Naive B cell (primary cell): ENCODE results near the gene FAM168B. TPM values are rescaled to one million over a fixed set of nuclear protein-coding genes. Genes with fewer than 3 reads are reported as not detected.

Experiments used
- ATAC-seq, 2 donors: fragments of 150-1000 bp; cut with Tn5 transposase; 2 replicates each; pipeline ENCODE4 v1.10.0; 2021; ENCODE audit warnings: low read depth in 2 of 2, mild to moderate bottlenecking in 2 of 2, moderate library complexity in 2 of 2
- DNase-seq: peaks from one replicate; pipeline ENCODE4 v3.0.0; 2022
- H3K27ac Mint-ChIP-seq, 6 donors: one replicate each; pipeline ENCODE4 v1.8.0; 2020 to 2022; ENCODE audit warnings: mild to moderate bottlenecking in 6 of 6, mixed read lengths in 6 of 6, moderate library complexity in 5 of 6, inconsistent platforms in 2 of 6
- H3K27me3 Mint-ChIP-seq, 3 donors: one replicate each; pipeline ENCODE4 v1.8.0; 2021 to 2022; ENCODE audit warnings: mixed read lengths in 3 of 3, mild to moderate bottlenecking in 1 of 3
- H3K36me3 Mint-ChIP-seq, 2 donors: one replicate each; pipeline ENCODE4 v1.8.0; 2020 to 2022; ENCODE audit warnings: mixed read lengths in 2 of 2, inconsistent platforms in 1 of 2, mild to moderate bottlenecking in 1 of 2
- H3K4me1 Mint-ChIP-seq, 3 donors: one replicate each; pipeline ENCODE4 v1.8.0; 2020 to 2022; ENCODE audit warnings: mixed read lengths in 3 of 3, inconsistent platforms in 1 of 3, mild to moderate bottlenecking in 1 of 3, moderate library complexity in 1 of 3
- H3K4me3 Mint-ChIP-seq, 8 donors: one replicate each; pipeline ENCODE4 v1.8.0; 2020 to 2022; ENCODE audit warnings: mild to moderate bottlenecking in 8 of 8, mixed read lengths in 8 of 8, moderate library complexity in 8 of 8, inconsistent platforms in 2 of 8
- H3K9me3 Mint-ChIP-seq, 7 donors: one replicate each; pipeline ENCODE4 v1.8.0; 2020 to 2022; ENCODE audit warnings: mixed read lengths in 7 of 7, mild to moderate bottlenecking in 5 of 7, inconsistent platforms in 2 of 7, moderate library complexity in 1 of 7
- polyA plus RNA-seq, 6 donors: library from polyadenylated mRNA; unstranded; fragments of 300-500 nt; fragmentation: Illumina TruSeq; gene quantifications; one replicate each; pipeline ENCODE4 v1.2.3, GENCODE V29; 2021; ENCODE audit warnings: low read depth in 6 of 6

The FAM168B gene
- polyA plus RNA-seq, 6 donors from 2014 or later, result 12.4 to 40.5 (median 30.7) TPM

DNA sequence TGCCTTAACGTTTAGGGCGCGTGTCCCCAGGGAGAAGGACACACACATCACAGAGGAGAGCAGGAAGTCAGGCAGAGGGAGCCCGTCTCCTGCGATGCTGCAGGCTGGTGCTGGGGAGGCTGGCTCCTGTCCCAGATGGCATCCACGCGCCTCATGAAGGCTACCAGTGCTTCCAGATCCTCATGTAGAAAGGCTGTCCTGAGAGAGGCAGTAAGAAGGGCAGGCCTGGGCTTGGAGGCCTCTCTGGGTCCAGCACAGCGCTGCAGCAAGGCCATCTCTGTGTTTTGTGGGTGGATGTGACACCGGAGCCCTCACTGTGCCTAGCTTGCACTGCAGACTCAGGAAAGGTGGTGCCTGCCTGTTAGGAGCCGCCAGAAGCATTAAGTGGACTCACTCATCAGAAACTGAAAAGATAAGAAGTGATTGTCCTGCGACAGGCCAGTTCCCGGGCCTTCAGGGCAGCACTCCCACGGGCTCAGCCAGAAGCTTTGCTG, 62.7 kb downstream of the FAM168B start:
- H3K9me3 Mint-ChIP-seq, result peaks cover 0 to 16% (median 2%) of the 10 kb centered on the region in 7 donors
- H3K27me3 Mint-ChIP-seq, result peaks cover 8 to 32% (median 28%) of the 10 kb centered on the region in 3 donors
- DNase-seq, result no peak
- peak overlapping the region in 1 of 6 donors; percentile 77 for H3K27ac Mint-ChIP-seq
- no peak overlapping the region for H3K4me3 Mint-ChIP-seq
- ATAC-seq, result no peak
- no peaks in the 10 kb centered on the region for H3K4me1 Mint-ChIP-seq
- peaks cover 0 to 17% of the 10 kb centered on the region in 2 donors for H3K36me3 Mint-ChIP-seq

DNA sequence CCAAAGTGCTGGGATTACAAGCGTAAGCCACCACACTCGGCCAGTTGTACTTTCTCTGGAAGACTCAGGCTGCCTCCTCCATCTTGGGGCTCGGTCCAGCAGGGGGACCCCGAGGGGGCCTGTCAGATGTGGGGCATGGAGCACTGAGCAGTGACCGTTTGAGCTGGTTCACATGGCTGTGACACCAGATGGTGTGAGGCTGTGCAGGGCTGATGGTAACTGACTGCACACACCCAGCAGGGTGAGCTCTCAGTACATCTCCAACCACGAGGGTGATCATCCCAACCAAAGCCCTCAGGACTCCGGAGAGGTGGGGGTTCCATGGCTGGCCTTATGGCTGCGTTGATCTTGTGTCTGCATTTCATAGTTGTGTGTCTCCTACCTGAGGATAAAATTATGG, 63.4 kb downstream of the FAM168B start:
- Mint-ChIP-seq H3K4me3 (no peak overlapping the region), H3K36me3 (peaks cover 0 to 17% of the 10 kb centered on the region in 2 donors), H3K9me3 (peaks cover 2 to 16% (median 6%) of the 10 kb centered on the region in 7 donors), H3K4me1 (no peaks in the 10 kb centered on the region), H3K27ac (no peak overlapping the region), H3K27me3 (peaks cover 8 to 39% (median 35%) of the 10 kb centered on the region in 3 donors)
- no peak for DNase-seq
- ATAC-seq, result no peak

DNA sequence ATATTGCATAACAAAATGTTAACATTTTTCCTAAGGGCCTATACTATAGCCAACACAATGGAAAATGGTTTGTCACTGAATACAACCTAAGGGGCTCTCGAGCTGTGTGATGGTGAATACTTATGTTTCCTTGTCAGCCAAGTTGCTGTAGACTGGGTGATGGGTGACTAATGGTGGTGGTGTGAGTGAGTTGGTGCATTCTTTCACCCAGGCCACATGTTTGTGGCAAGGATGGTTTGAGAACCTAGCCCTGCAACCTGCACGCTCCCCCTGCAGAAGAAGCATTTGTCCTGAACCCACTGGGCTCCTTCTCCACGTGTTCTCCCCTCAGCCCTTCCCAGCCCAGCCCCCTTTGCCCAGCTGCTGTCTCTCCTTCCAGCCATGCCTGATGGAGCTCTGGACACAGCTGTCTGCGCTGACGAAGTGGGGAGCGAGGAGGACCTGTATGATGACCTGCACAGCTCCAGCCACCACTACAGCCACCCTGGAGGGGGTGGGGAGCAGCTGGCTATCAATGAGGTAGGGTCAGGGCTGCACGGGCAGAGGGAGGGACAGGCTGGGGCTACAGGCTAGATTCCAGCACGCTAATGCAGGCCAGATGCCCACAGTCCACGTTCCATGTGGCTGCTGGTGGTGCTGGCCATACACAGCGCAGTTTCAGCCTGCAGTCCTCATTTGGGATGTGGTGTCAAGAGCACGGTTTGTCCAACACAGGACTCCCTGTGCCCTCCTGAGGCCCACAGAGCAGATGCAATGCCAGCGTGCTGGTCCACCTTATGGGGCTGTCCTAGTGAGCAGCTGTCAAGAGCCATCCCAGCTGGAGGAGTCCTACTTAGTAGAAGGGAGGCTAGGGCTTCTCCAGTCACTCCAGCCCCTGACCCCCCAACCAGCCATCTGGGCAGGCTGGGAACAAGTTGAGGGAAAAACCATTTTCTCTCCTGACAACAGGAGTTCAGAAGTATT, 65.4 kb downstream of the FAM168B start:
- peaks cover 0 to 17% of the 10 kb centered on the region in 2 donors for H3K36me3 Mint-ChIP-seq
- H3K27me3 Mint-ChIP-seq, result peaks cover 0 to 34% (median 33%) of the 10 kb centered on the region in 3 donors
- no peak for DNase-seq
- H3K4me3 Mint-ChIP-seq, result no peak overlapping the region
- peaks cover 2 to 19% (median 8%) of the 10 kb centered on the region in 7 donors for H3K9me3 Mint-ChIP-seq
- no peaks in the 10 kb centered on the region for H3K4me1 Mint-ChIP-seq
- no peak for ATAC-seq
- H3K27ac Mint-ChIP-seq, result no peak overlapping the region

DNA sequence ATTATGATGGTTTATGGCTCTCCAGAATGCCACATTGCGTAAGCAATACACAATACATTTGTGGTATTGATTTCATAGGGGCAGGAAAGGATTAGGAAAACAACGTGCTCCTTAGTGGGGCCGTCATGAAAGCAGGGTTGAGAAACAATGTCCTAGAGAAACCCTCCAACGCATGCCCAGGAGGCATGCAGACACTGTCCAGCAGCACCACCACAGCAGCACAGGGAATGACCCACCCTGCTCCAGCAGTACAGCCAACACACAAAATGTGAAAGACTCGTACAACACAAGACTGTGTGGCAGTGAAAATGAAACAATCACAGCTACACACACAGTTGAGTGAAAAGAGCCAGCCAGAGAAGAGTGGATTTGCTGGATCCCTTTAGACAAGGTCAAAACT, 66.3 kb downstream of the FAM168B start:
- H3K4me1 Mint-ChIP-seq, result no peaks in the 10 kb centered on the region
- H3K27me3 Mint-ChIP-seq, result peaks cover 3 to 32% (median 28%) of the 10 kb centered on the region in 3 donors
- DNase-seq (no peak), ATAC-seq (no peak)
- no peak overlapping the region for H3K27ac Mint-ChIP-seq
- no peak overlapping the region for H3K4me3 Mint-ChIP-seq
- H3K9me3 Mint-ChIP-seq, result peaks cover 2 to 20% (median 8%) of the 10 kb centered on the region in 7 donors
- peaks cover 0 to 17% of the 10 kb centered on the region in 2 donors for H3K36me3 Mint-ChIP-seq

DNA sequence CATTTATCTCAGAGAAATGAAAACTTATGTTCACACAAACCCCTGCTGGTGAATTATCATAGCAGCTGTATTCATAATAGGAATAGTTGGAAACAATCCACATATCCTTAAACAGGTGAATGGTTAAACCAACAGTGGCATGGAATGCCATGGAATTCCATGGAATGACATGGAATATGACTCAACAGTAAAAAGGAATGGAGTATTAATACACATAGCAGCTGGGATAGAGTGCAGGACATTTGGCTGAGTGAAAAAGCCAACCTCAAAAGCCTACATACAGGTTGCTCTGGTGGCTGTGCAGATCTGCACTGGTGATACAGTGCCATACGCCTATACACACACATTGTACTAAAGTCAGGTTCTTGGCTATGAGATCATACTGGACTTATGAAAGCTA, 69.5 kb downstream of the FAM168B start:
- Mint-ChIP-seq H3K4me1 (no peaks in the 10 kb centered on the region), H3K4me3 (no peak overlapping the region), H3K9me3 (peaks cover 2 to 25% (median 8%) of the 10 kb centered on the region in 7 donors), H3K36me3 (peaks cover 0 to 15% of the 10 kb centered on the region in 2 donors), H3K27me3 (peaks cover 8 to 33% (median 26%) of the 10 kb centered on the region in 3 donors), H3K27ac (no peak overlapping the region)
- no peak for ATAC-seq
- DNase-seq, result no peak

DNA sequence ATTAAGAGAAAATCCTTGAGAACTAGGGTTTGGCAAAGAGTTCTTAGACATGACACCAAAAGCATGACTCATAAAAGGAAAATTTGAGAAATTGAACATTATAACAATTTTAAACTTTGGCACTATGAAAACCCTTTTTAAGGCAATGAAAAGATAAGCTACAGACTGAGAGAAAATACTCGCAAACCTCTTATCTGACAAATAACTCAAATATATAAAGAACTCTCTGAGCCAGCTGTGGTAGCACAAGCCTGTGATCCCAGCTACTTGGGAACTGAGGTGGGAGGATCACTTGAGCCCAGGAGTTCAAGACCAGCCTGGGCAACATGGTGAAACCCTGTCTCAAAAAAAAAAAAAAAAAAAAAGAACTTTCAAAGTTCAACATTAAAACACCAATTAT, 70.5 kb downstream of the FAM168B start:
- H3K36me3 Mint-ChIP-seq, result peaks cover 0 to 9% of the 10 kb centered on the region in 2 donors
- no peak for DNase-seq
- ATAC-seq, result no peak
- H3K27me3 Mint-ChIP-seq, result peaks cover 8 to 33% (median 22%) of the 10 kb centered on the region in 3 donors
- H3K4me3 Mint-ChIP-seq, result no peak overlapping the region
- peaks cover 1 to 24% (median 8%) of the 10 kb centered on the region in 7 donors for H3K9me3 Mint-ChIP-seq
- no peak overlapping the region for H3K27ac Mint-ChIP-seq
- H3K4me1 Mint-ChIP-seq, result no peaks in the 10 kb centered on the region

DNA sequence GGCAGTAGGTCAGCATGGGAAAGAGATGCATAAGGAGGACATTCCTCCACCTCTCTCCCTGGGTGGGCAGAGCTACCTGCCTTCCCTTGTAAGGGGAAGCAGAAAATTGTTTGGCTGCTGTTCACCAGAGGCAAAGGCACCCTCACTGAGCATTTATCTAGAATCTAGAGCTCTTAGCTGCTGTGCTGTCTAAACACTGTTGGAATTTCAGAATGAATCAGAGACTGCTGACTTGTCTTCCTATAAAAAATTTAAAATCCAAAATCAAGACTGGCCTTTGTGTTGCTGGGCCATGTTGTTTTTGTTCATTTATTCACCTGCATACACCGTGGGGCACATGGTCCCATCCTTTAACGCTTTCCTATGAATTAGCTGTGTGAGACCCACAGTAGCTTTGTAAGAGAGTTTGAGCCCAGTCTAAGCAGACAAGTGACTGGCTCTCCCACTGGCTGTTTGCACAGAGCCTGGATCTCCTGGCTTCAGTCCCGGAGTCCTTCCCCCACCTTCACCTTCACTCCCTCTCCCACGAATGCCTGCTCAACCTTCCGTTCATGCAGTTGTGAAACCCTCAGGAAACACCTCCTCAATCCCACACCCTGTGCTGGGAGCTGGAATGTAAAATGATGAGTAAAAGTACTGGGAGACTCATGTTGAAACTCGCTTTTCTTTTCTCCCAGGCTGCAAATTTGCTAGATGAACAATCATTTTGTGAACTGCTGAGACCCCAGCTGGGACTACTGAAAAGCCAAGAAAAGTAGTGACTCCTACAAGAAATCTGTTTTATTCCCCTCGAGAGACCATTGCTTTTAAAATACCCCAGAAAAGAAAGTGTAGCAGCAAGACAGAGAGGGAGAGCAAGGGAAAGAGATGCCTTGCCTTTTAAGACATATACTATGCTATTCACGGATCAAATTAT, 76.2 kb downstream of the FAM168B start:
- peaks cover 7 to 31% (median 26%) of the 10 kb centered on the region in 3 donors for H3K27me3 Mint-ChIP-seq
- DNase-seq, result no peak
- no peaks in the 10 kb centered on the region for H3K4me1 Mint-ChIP-seq
- no peak for ATAC-seq
- H3K4me3 Mint-ChIP-seq, result no peak overlapping the region
- H3K27ac Mint-ChIP-seq, result peak overlapping the region in 1 of 6 donors; percentile 83
- no peaks in the 10 kb centered on the region for H3K36me3 Mint-ChIP-seq
- H3K9me3 Mint-ChIP-seq, result peaks cover 0 to 7% (median 0%) of the 10 kb centered on the region in 7 donors

DNA sequence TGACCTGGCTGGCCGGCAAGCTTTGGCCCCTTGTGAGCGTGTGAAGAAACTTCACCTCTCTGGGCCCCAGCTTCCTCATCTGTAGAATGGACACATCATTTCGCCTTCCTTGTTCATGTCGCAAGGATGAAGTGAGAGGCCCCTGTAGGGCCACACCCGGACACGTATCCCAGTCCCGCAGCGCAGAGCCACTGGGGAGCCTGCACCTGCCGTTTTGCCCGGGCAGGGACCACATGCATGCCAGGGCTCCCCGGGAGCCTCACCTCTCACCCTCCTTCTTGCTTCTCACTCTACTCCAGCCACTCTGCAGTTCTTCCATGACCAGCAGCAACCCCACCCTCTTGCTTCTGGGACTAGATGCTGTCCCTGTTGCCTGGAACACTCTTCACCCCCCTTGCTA, 77.5 kb downstream of the FAM168B start:
- no peak for DNase-seq
- H3K27me3 Mint-ChIP-seq, result peaks cover 11 to 37% (median 35%) of the 10 kb centered on the region in 3 donors
- no peak overlapping the region for H3K4me3 Mint-ChIP-seq
- no peak overlapping the region for H3K27ac Mint-ChIP-seq
- H3K9me3 Mint-ChIP-seq, result no peaks in the 10 kb centered on the region
- ATAC-seq, result no peak
- no peaks in the 10 kb centered on the region for H3K4me1 Mint-ChIP-seq
- no peaks in the 10 kb centered on the region for H3K36me3 Mint-ChIP-seq

DNA sequence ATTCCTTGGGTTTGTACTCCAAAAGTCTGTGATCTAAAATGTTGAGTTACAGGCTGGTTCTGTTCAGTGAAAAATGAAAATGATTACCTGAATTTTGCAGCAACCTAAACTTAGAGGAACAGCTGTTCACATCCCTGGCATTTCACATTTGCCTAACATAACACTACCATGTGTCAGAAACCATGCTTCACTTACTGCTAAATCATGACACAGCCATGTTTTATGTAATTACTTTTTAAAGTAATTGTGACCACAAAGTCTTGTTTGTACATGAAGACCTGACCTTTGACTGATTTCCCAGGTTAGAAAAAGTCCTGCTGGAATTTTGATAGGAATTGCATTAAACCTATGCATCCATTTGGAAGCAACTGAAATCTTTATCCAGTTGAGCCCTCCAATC, 79.1 kb downstream of the FAM168B start:
- Mint-ChIP-seq H3K27ac (no peak overlapping the region), H3K36me3 (no peaks in the 10 kb centered on the region), H3K4me1 (no peaks in the 10 kb centered on the region), H3K27me3 (peaks cover 19 to 46% (median 40%) of the 10 kb centered on the region in 3 donors), H3K9me3 (peaks cover 0 to 5% (median 0%) of the 10 kb centered on the region in 7 donors), H3K4me3 (no peak overlapping the region)
- ATAC-seq, result no peak
- no peak for DNase-seq

DNA sequence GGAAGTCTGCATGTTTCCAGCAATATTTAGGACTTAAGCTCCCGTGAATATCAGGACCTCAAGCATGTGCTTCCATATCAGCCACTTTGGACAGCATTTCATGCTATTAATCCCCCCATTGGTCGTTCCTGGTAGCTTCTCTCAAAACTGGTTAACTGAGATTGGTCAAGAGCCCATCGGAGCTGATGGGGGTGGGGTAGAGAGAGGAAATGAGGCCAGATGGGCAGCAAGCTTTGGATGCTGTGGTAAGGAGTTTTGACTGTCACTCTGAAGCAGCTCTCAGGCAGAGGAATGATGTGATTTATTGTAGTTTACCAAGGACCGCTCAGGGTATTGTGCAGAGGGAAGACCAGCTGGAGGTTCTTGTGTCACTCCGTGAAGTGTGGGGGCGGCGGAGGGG, 81.8 kb downstream of the FAM168B start:
- Mint-ChIP-seq H3K27me3 (peaks cover 19 to 40% (median 30%) of the 10 kb centered on the region in 3 donors), H3K36me3 (no peaks in the 10 kb centered on the region), H3K27ac (no peak overlapping the region), H3K9me3 (peaks cover 0 to 11% (median 5%) of the 10 kb centered on the region in 7 donors), H3K4me3 (no peak overlapping the region), H3K4me1 (no peaks in the 10 kb centered on the region)
- DNase-seq (no peak), ATAC-seq (no peak)

DNA sequence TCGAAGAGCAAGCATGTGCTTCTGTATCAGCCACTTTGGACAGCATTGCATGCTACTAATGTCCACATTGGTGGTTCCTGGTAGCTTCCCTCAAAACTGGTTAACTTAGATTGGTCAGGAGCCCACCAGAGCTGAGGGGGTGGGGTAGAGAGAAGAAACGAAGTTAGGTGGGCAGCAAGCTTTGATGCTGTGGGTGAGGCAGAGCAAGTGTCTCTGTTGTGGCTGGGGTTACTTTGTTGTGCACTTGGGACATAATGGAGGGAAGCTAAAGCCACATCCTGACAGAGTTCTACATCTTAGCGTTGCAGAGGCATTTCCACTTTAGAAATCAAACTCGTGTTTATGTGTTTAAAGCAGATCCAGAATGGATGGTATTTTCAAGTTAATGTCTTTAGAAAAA, 82.7 kb downstream of the FAM168B start:
- Mint-ChIP-seq H3K4me3 (no peak overlapping the region), H3K4me1 (no peaks in the 10 kb centered on the region), H3K27ac (no peak overlapping the region), H3K36me3 (no peaks in the 10 kb centered on the region), H3K9me3 (peaks cover 0 to 11% (median 5%) of the 10 kb centered on the region in 7 donors), H3K27me3 (peaks cover 19 to 32% (median 31%) of the 10 kb centered on the region in 3 donors)
- ATAC-seq, result no peak
- DNase-seq, result no peak

DNA sequence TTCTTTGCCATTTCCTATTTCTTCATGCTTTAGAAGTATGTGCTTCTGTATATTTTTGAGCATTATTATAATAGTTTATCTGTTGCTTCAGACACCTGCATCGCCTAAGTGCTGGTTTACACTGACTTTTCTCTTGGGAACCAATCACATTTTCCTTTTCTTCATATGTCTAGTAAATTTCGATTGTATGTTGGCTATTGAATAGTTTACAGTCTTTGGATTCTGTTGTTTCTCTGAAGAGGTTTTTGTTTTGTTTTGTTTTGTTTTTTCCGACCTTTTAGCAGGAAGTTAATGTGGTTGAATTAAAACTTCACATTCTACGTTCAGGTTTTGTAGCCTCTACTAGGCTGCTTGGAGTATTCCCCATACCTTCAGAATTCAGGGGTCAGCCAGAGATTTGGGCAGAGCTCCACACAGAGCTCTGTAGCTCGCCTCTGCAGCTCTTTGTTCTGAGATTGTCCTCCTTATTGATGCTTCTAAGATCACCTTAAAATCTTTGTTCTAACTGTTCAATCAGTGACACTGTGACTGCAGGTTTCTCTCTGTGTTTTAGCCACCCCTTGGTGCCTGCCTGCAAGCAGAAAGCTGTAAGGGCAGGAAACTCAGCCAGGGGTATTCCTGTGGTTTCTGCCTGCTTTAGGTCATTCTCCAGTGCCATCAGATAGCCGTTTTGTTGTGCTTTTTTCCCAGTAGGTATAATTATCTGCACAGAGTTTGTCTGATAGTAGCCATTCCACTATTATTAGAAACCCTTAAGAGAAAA, 83.4 kb downstream of the FAM168B start:
- Mint-ChIP-seq H3K4me3 (no peak overlapping the region), H3K27me3 (peaks cover 19 to 36% (median 29%) of the 10 kb centered on the region in 3 donors), H3K36me3 (no peaks in the 10 kb centered on the region), H3K9me3 (peaks cover 0 to 11% (median 5%) of the 10 kb centered on the region in 7 donors), H3K4me1 (no peaks in the 10 kb centered on the region), H3K27ac (no peak overlapping the region)
- no peak for DNase-seq
- ATAC-seq, result no peak
